B cell (primary cell): ENCODE results near the gene AFG1L. TPM values are rescaled to one million over a fixed set of nuclear protein-coding genes. Genes with fewer than 3 reads are reported as not detected.

ENCODE experiments used
- ATAC-seq: fragments of 200-7000 bp; cut with Tn5 transposase; one replicate; pipeline ENCODE4 v1.10.0; 2021; ENCODE audit warnings: low read depth, mild to moderate bottlenecking, moderate number of reproducible peaks, moderate library complexity
- CTCF ChIA-PET: fragments of 350-600 bp; sonication (Branson Sonifier 250); formaldehyde crosslinking; loops from one replicate; lab custom pipeline; 2021; ENCODE audit warnings: antibody characterized with exemption, inconsistent platforms; lab: Charles Lee
- POLR2A ChIA-PET: fragments of 350-600 bp; sonication (Branson Sonifier 250); formaldehyde crosslinking; loops from one replicate; lab custom pipeline; 2021; ENCODE audit warnings: antibody characterized with exemption; lab: Charles Lee
- DNase-seq: peaks from one replicate; pipeline ENCODE4 v3.0.0; 2013
- H2AFZ ChIP-seq: 2 replicates; pipeline ENCODE4 v1.6.1; 2012; ENCODE audit warnings: mild to moderate bottlenecking, low read depth, low read length; ENCODE audit not compliant: insufficient read depth, poor library complexity, severe bottlenecking
- H3K27ac ChIP-seq, 2 donors: 1 replicate in 1 of 2; 2 replicates in 1 of 2; pipeline ENCODE4 v1.5.1; 2012 to 2013; ENCODE audit warnings: low read length in 2 of 2, mild to moderate bottlenecking in 2 of 2, moderate library complexity in 1 of 2
- H3K27me3 ChIP-seq, 4 experiments: fragments of 200-600 bp in 1 of 4; sonication (generic) in 1 of 4; replicated peaks in 1 of 4; 1 replicate in 2 of 4; 2 replicates in 2 of 4; pipeline versions ENCODE4 v1.6.1 to v1.7.0; 2013 to 2016; ENCODE audit warnings: low read length in 3 of 4, mild to moderate bottlenecking in 2 of 4, mixed read lengths in 1 of 4, moderate library complexity in 1 of 4; ENCODE audit not compliant: insufficient read depth in 4 of 4, control insufficient read depth in 3 of 4; ENCODE audit errors: control extremely low read depth in 1 of 4
- H3K36me3 ChIP-seq, 2 experiments: replicated peaks in 1 of 2; 1 replicate in 1 of 2; 2 replicates in 1 of 2; pipeline versions ENCODE4 v1.6.1 to v1.7.1; 2013; ENCODE audit warnings: low read length in 1 of 2; ENCODE audit not compliant: insufficient read depth in 2 of 2, control insufficient read depth in 1 of 2; ENCODE audit errors: control extremely low read depth in 1 of 2, extremely low read depth in 1 of 2
- H3K4me1 ChIP-seq, 2 donors: fragments of 200-600 bp in 1 of 2; sonication (generic) in 1 of 2; 1 replicate in 1 of 2; 2 replicates in 1 of 2; pipeline versions ENCODE4 v1.5.1 to v1.6.1; 2013 to 2017; ENCODE audit warnings: low read length in 2 of 2; ENCODE audit not compliant: control insufficient read depth in 2 of 2, insufficient read depth in 2 of 2
- H3K4me2 ChIP-seq: replicated peaks from 2 replicates; pipeline ENCODE3; 2012; ENCODE audit warnings: mild to moderate bottlenecking, low read depth, low read length; ENCODE audit not compliant: poor library complexity, severe bottlenecking
- H3K4me3 ChIP-seq, 5 experiments: fragments of 200-600 bp in 1 of 5; sonication (generic) in 1 of 5; 1 replicate in 3 of 5; 2 replicates in 2 of 5; pipeline versions ENCODE4 v1.5.1 to v1.7.0; 2011 to 2016; ENCODE audit warnings: low read length in 4 of 5, mild to moderate bottlenecking in 4 of 5, low read depth in 2 of 5, control low read depth in 1 of 5, moderate library complexity in 1 of 5; ENCODE audit not compliant: insufficient read depth in 1 of 5; ENCODE audit errors: control extremely low read depth in 1 of 5, extremely low read depth in 1 of 5
- H3K79me2 ChIP-seq: fragments of 200-600 bp; sonication (generic); one replicate; pipeline ENCODE4 v1.6.0; 2016; ENCODE audit warnings: low read length; ENCODE audit not compliant: control insufficient read depth, insufficient read depth
- H3K9ac ChIP-seq: fragments of 200-600 bp; sonication (generic); 2 replicates; pipeline ENCODE4 v1.6.1; 2017; ENCODE audit warnings: mild to moderate bottlenecking, low read length, moderate library complexity
- H3K9me3 ChIP-seq, 3 donors: one replicate each; pipeline versions ENCODE4 v1.6.1 to v1.7.1; 2013; ENCODE audit warnings: low read length in 2 of 3; ENCODE audit not compliant: control insufficient read depth in 2 of 3, insufficient read depth in 1 of 3; ENCODE audit errors: control extremely low read depth in 1 of 3
- H4K20me1 ChIP-seq: 2 replicates; pipeline ENCODE4 v1.6.0; 2012; ENCODE audit warnings: mild to moderate bottlenecking, low read length; ENCODE audit not compliant: insufficient read depth, control insufficient read depth, poor library complexity, severe bottlenecking
- H3K27ac Mint-ChIP-seq: one replicate; pipeline ENCODE4 v1.8.0; 2021; ENCODE audit warnings: mixed read lengths
- H3K27me3 Mint-ChIP-seq: one replicate; pipeline ENCODE4 v1.8.0; 2021; ENCODE audit warnings: mixed read lengths
- H3K4me1 Mint-ChIP-seq: one replicate; pipeline ENCODE4 v1.8.0; 2021; ENCODE audit warnings: mixed read lengths
- H3K4me3 Mint-ChIP-seq: one replicate; pipeline ENCODE4 v1.8.0; 2021; ENCODE audit warnings: mixed read lengths
- H3K9me3 Mint-ChIP-seq: one replicate; pipeline ENCODE4 v1.8.0; 2022; ENCODE audit warnings: mixed read lengths; ENCODE audit not compliant: insufficient read depth
- EZH2 ChIP-seq: IDR thresholded peaks from 2 replicates; pipeline ENCODE4 v1.6.1; 2012; ENCODE audit warnings: borderline replicate concordance, low read depth, mild to moderate bottlenecking, moderate library complexity, low read length; ENCODE audit not compliant: insufficient read depth, poor library complexity, severe bottlenecking
- WGBS: methylation state at CpG from one replicate; pipeline ENCODE4 v1.1.5; 2013; ENCODE audit warnings: missing lambda C conversion rate; ENCODE audit not compliant: insufficient coverage; 5-methylcytosine and 5-hydroxymethylcytosine counted together
- intact Hi-C: fragments of 100-400 bp; cut with micrococcal nuclease; formaldehyde crosslinking; loops from one replicate; pipeline ENCODE4 v1.10.0; 2022
- polyA plus RNA-seq: library from polyadenylated mRNA; depleted of rRNA; stranded (reverse); fragments of >200 nt; gene quantifications from 2 replicates; pipeline ENCODE4 v1.2.3, GENCODE V29; 2012
- total RNA-seq, 2 donors: library from RNA; stranded (reverse); fragments of 120-200 nt in 1 of 2; gene quantifications; 1 replicate in 1 of 2; 2 replicates in 1 of 2; pipeline versions ENCODE4 v1.2.3 to v1.2.4, GENCODE V29; 2013 to 2022
- TF ChIP-seq, protein P1 (sequence below): fragments of 200-600 bp; IDR thresholded peaks from one replicate; pipeline ENCODE4 v1.8.0; 2022; ENCODE audit warnings: antibody characterized with exemption, mild to moderate bottlenecking

Gene AFG1L
- total and polyA plus RNA-seq, 2 donors (not counting 1 experiment from before 2014, with no cell fraction given) = 1.8 to 14.2 TPM

DNA sequence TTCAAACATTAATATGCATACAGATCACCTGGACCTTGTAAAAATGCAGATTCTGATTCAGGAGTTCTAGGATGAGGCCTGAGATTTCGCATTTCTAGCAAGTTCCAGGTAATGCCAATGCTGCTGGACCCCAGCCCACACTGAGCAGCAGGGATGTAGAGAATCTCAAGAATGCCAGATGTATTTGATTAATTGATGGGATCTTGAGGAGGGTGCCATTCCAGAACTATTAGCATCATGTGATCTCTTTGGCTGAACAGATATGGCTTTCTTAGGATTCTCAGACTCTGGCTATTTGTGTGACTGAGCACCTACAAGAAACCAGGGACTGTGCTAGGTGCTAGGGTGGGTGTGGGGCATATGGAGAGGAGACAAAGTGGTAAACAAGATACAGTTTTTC is 17.6 kb upstream of the AFG1L start:
- no peak overlapping the region for H2AFZ ChIP-seq
- ATAC-seq = no peak

DNA sequence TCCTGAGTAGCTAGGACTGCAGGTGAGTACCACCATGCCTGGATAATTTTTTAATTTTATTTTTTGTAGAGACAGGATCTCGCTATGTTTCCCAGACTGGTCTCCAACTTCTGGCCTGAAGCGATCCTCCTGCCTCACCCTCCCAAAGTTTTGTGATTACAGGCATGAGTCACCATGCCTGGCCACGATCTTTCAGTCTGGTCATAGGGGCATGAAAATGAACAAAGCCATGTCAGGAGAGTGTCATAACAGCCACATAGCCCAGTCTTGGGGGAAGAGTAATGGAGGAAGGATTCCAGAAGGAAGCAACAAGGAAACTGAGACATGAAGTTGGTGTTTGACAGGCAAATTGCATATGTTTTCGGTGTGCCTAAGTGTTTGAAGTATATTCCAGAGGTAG is 17.0 kb upstream of the AFG1L start:
- Histone ChIP-seq H2AFZ (no peak overlapping the region), H3K79me2 (no peaks in the 10 kb centered on the region), H3K36me3 (no peaks in the 10 kb centered on the region), H4K20me1 (no peaks in the 10 kb centered on the region), H3K27me3 (no peaks in the 10 kb centered on the region), H3K4me3 (no peak overlapping the region), H3K4me2 (no peak overlapping the region), H3K9ac (no peak overlapping the region), H3K9me3 (no peaks in the 10 kb centered on the region), H3K27ac (no peak overlapping the region), H3K4me1 (no peaks in the 10 kb centered on the region)
- ATAC-seq (no peak), DNase-seq (no peak)
- H3K27me3 Mint-ChIP-seq = no peaks in the 10 kb centered on the region
- no peak overlapping the region for H3K4me3 Mint-ChIP-seq
- intact Hi-C loops = no loop called here
- TF ChIP-seq, protein P1, sequence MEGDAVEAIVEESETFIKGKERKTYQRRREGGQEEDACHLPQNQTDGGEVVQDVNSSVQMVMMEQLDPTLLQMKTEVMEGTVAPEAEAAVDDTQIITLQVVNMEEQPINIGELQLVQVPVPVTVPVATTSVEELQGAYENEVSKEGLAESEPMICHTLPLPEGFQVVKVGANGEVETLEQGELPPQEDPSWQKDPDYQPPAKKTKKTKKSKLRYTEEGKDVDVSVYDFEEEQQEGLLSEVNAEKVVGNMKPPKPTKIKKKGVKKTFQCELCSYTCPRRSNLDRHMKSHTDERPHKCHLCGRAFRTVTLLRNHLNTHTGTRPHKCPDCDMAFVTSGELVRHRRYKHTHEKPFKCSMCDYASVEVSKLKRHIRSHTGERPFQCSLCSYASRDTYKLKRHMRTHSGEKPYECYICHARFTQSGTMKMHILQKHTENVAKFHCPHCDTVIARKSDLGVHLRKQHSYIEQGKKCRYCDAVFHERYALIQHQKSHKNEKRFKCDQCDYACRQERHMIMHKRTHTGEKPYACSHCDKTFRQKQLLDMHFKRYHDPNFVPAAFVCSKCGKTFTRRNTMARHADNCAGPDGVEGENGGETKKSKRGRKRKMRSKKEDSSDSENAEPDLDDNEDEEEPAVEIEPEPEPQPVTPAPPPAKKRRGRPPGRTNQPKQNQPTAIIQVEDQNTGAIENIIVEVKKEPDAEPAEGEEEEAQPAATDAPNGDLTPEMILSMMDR = no peak
- TF ChIP-seq EZH2 = no peak
- CTCF ChIA-PET = interaction anchor here (0.6 kb wide), 1 partner anchor 245 kb away, joined by 3 read pairs; no protein-coding TSS in a partner anchor
- H3K27ac Mint-ChIP-seq = no peak overlapping the region
- POLR2A ChIA-PET = no interaction called here
- WGBS = 97% methylated on average over 2 of the region's 4 CpGs
- peaks cover 8% of the 10 kb centered on the region for H3K4me1 Mint-ChIP-seq
- no peaks in the 10 kb centered on the region for H3K9me3 Mint-ChIP-seq

More for the DNA sequence above, 17.6 kb upstream of the AFG1L start:
- Histone ChIP-seq H3K4me2 (no peak overlapping the region), H3K4me1 (no peaks in the 10 kb centered on the region), H3K27me3 (no peaks in the 10 kb centered on the region), H4K20me1 (no peaks in the 10 kb centered on the region), H3K9me3 (no peaks in the 10 kb centered on the region), H3K4me3 (no peak overlapping the region), H3K36me3 (no peaks in the 10 kb centered on the region), H3K79me2 (no peaks in the 10 kb centered on the region), H3K9ac (no peak overlapping the region), H3K27ac (no peak overlapping the region)
- CTCF ChIA-PET = no interaction called here
- WGBS = 100% methylated on average over 1 of the region's 1 CpG
- intact Hi-C loops = no loop called here
- Mint-ChIP-seq H3K27me3 (no peaks in the 10 kb centered on the region), H3K9me3 (no peaks in the 10 kb centered on the region), H3K4me1 (peaks cover 8% of the 10 kb centered on the region), H3K27ac (no peak overlapping the region), H3K4me3 (no peak overlapping the region)
- no peak for DNase-seq
- POLR2A ChIA-PET = no interaction called here
- TF ChIP-seq, protein P1 = no peak
- no peak for TF ChIP-seq EZH2
